SH-SY5Y (cell line): Measurements from ENCODE around the gene MAPKAPK2.

Experiments used
- GATA2 ChIP-seq: IDR thresholded peaks from 2 replicates; pipeline ENCODE4 v1.6.1; 2011; ENCODE audit warnings: mild to moderate bottlenecking, low read depth, low read length
- GATA3 ChIP-seq: IDR thresholded peaks from 2 replicates; pipeline ENCODE4 v1.6.1; 2011; ENCODE audit warnings: low read depth, mild to moderate bottlenecking, low read length, moderate library complexity

DNA sequence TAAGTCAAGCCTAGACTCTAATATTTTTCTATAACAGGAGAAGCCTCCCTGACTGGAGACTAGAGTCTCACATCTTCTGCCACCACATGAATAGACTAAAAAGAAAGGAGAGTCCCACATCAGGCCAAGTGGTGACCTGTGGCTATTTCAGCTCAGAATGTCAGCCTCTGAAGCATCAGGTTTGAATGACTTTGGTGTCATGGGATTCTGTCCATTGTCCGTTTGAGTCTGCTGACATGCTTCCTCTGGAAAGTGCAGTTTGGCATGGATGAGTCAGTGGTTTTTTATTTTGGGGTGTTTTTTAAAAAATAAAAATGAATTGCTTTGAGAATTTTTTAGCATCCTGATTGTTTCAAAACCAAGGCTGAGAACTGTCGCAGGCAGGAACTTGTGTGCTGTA, 29.9 kb upstream of the MAPKAPK2 start:
- TF ChIP-seq GATA3 (no peak), GATA2 (no peak)
